GM12892 (cell line): Measurements from ENCODE around the gene SAMD1.

Experiments used
- POLR2A ChIP-seq: IDR thresholded peaks from 2 replicates; pipeline ENCODE4 v1.6.1; 2011; ENCODE audit warnings: low read depth, low read length, control low read depth
- POLR2AphosphoS5 ChIP-seq: IDR thresholded peaks from 2 replicates; pipeline ENCODE4 v1.6.1; 2011; ENCODE audit warnings: low read depth, low read length, control low read depth
- TAF1 ChIP-seq: IDR thresholded peaks from 2 replicates; pipeline ENCODE4 v1.6.1; 2011; ENCODE audit warnings: low read depth, mild to moderate bottlenecking, control low read depth, low read length, borderline replicate concordance

GRCh38 chr19:14050512-14050911, 40.0 kb downstream of the SAMD1 start:
- TF ChIP-seq POLR2A (no peak), POLR2AphosphoS5 (no peak), TAF1 (no peak)
